Esophagus muscularis mucosa (tissue), 4 donors: Measurements from ENCODE around the gene BICDL1.

Source experiments
- CTCF ChIP-seq, 3 experiments: fragments of 200-600 bp in 2 of 3; fragments of 450-650 bp in 1 of 3; sonication (generic) in 2 of 3; IDR thresholded peaks; one replicate each; pipeline ENCODE4 v1.5.1; 2017 to 2019; ENCODE audit warnings: antibody characterized with exemption in 3 of 3, mild to moderate bottlenecking in 2 of 3, moderate library complexity in 1 of 3
- EP300 ChIP-seq: sonication (generic); formaldehyde crosslinking; IDR thresholded peaks from one replicate; pipeline ENCODE4 v1.6.1; 2017; ENCODE audit warnings: antibody characterized with exemption
- POLR2A ChIP-seq: fragments of 450-650 bp; IDR thresholded peaks from one replicate; pipeline ENCODE4 v1.6.1; 2017; ENCODE audit warnings: antibody characterized with exemption, moderate library complexity, mild to moderate bottlenecking, low read depth
- POLR2AphosphoS5 ChIP-seq, 2 donors: sonication (generic); formaldehyde crosslinking; IDR thresholded peaks; one replicate each; pipeline ENCODE4 v1.6.1; 2017; ENCODE audit warnings: antibody characterized with exemption in 2 of 2

- TF ChIP-seq CTCF (IDR thresholded peaks at IDR 0.05), result no peak
- TF ChIP-seq POLR2A, result no peak
- no peak for TF ChIP-seq POLR2AphosphoS5 (IDR thresholded peaks at IDR 0.05)
- TF ChIP-seq EP300, result no peak
Measured at GRCh38 chr12:120095331-120095730, 106.3 kb downstream of the BICDL1 start.
